Activated T-helper 1 cell treated with anti-CD3 and anti-CD28 coated beads, Interleukin-2, amount 50 U/mL, for 16 hours (primary cell): Measurements from ENCODE around the gene CHRNA1.

Experiments used
- DNase-seq, 2 donors: peaks; one replicate each; pipeline ENCODE4 v3.0.0-alpha.2; 2020; ENCODE audit warnings: low read depth in 1 of 2, low spot score in 1 of 2

CHRNA1 gene

GRCh38 chr2:174784316-174784715 lies 20.0 kb upstream of the CHRNA1 start:
- DNase-seq: no peak

GRCh38 chr2:174781996-174782395 lies 17.7 kb upstream of the CHRNA1 start:
- DNase-seq: no peak

- DNase-seq: no peak
Measured at GRCh38 chr2:174781298-174781697, 17.0 kb upstream of the CHRNA1 start.

GRCh38 chr2:174780856-174781255 lies 16.6 kb upstream of the CHRNA1 start:
- DNase-seq: no peak

GRCh38 chr2:174780191-174780840 lies 16.0 kb upstream of the CHRNA1 start:
- DNase-seq: no peak

- DNase-seq: no peak
Measured at GRCh38 chr2:174779361-174779928, 15.2 kb upstream of the CHRNA1 start.

GRCh38 chr2:174778085-174778981 lies 14.1 kb upstream of the CHRNA1 start:
- DNase-seq: peak; percentile 41 to 51

- no peak for DNase-seq
Measured at GRCh38 chr2:174777347-174778084, 13.2 kb upstream of the CHRNA1 start.

- DNase-seq: no peak
Measured at GRCh38 chr2:174776675-174777074, 12.4 kb upstream of the CHRNA1 start.

GRCh38 chr2:174776223-174776622 lies 12.0 kb upstream of the CHRNA1 start:
- DNase-seq: no peak

- DNase-seq: no peak
Measured at GRCh38 chr2:174775571-174775980, 11.3 kb upstream of the CHRNA1 start.

GRCh38 chr2:174774886-174775285 lies 10.6 kb upstream of the CHRNA1 start:
- no peak for DNase-seq

- DNase-seq: no peak
Measured at GRCh38 chr2:174773215-174773614, 8.9 kb upstream of the CHRNA1 start.

GRCh38 chr2:174772472-174772801 lies 8.2 kb upstream of the CHRNA1 start:
- DNase-seq: no peak

GRCh38 chr2:174771631-174772471 lies 7.6 kb upstream of the CHRNA1 start:
- no peak for DNase-seq

- no peak for DNase-seq
Measured at GRCh38 chr2:174771136-174771535, 6.9 kb upstream of the CHRNA1 start.

GRCh38 chr2:174768557-174768956 lies 4.3 kb upstream of the CHRNA1 start:
- no peak for DNase-seq

GRCh38 chr2:174766271-174766670 lies 2.0 kb upstream of the CHRNA1 start:
- no peak for DNase-seq

GRCh38 chr2:174765576-174765975 lies 1.3 kb upstream of the CHRNA1 start:
- DNase-seq: no peak

- DNase-seq: no peak
Measured at GRCh38 chr2:174763780-174764179, 492 bp downstream of the CHRNA1 start.

GRCh38 chr2:174762464-174762863 lies 1.8 kb downstream of the CHRNA1 start:
- DNase-seq: no peak
